Fibroblast of skin of right quadriceps (primary cell): Measurements from ENCODE around the gene SEMA4A.
A peak's percentile ranks its signal among the peaks of the same experiment; 100 is the strongest.
"Not testable (repeated sequence)": the region's sequence is repeated elsewhere in the genome, so short reads cannot be mapped to it uniquely, and the experiment has no call there.

Source experiments
- DNase-seq: peaks from one replicate; pipeline ENCODE4 v3.0.0-alpha.2; 2013

SEMA4A gene

GRCh38 chr1:156153362-156153761 lies at the start of gene SEMA4A:
Gene SEMA4A, plus strand, starts transcription at chr1:156153585. Its CDS starts 994 bp downstream, at chr1:156154579.
- no peak for DNase-seq

GRCh38 chr1:156104065-156104810 lies 49.1 kb upstream of the SEMA4A start:
- peak; percentile 87 for DNase-seq

- DNase-seq: peak; percentile 80
Observed at GRCh38 chr1:156104861-156105832, 48.2 kb upstream of the SEMA4A start.

- DNase-seq: peak; percentile 75
Observed at GRCh38 chr1:156106624-156107488, 46.5 kb upstream of the SEMA4A start.

GRCh38 chr1:156108057-156108456 lies 45.3 kb upstream of the SEMA4A start:
- DNase-seq: no peak

- DNase-seq: no peak
Observed at GRCh38 chr1:156108664-156109241, 44.6 kb upstream of the SEMA4A start.

- DNase-seq: no peak
Observed at GRCh38 chr1:156110252-156110651, 43.1 kb upstream of the SEMA4A start.

GRCh38 chr1:156111355-156111962 lies 41.9 kb upstream of the SEMA4A start:
- peak; percentile 46 for DNase-seq

GRCh38 chr1:156112276-156113137 lies 40.9 kb upstream of the SEMA4A start:
- no peak for DNase-seq

- peak; percentile 81 for DNase-seq
Observed at GRCh38 chr1:156113282-156113950, 40.0 kb upstream of the SEMA4A start.

- DNase-seq: peak; percentile 98
Observed at GRCh38 chr1:156114101-156114918, 39.1 kb upstream of the SEMA4A start, which contains the start of gene LMNA. Gene LMNA, plus strand, starts transcription at chr1:156114711. Its CDS starts 208 bp downstream, at chr1:156114919.

- DNase-seq: no peak
Observed at GRCh38 chr1:156114919-156115513, 38.4 kb upstream of the SEMA4A start.

GRCh38 chr1:156115514-156116374 lies 37.6 kb upstream of the SEMA4A start:
- DNase-seq: peak; percentile 56

GRCh38 chr1:156116731-156117130 lies 36.7 kb upstream of the SEMA4A start:
- DNase-seq: not testable (repeated sequence)

GRCh38 chr1:156117414-156118176 lies 35.8 kb upstream of the SEMA4A start:
- no peak for DNase-seq

- DNase-seq: no peak
Observed at GRCh38 chr1:156118177-156118868, 35.1 kb upstream of the SEMA4A start.
